HEK293 (cell line): ENCODE data around the gene OVCH2.

Source experiments
- REST ChIP-seq: fragments of 450-650 bp; formaldehyde crosslinking; IDR thresholded peaks from 2 replicates; pipeline ENCODE4 v1.5.1; 2016; ENCODE audit warnings: missing biosample characterization, missing genetic modification characterization
- YY1 ChIP-seq: fragments of 450-650 bp; formaldehyde crosslinking; IDR thresholded peaks from 2 replicates; pipeline ENCODE4 v1.5.1; 2018; ENCODE audit warnings: missing biosample characterization, missing genetic modification characterization
- ZFP3 ChIP-seq: fragments of 450-650 bp; formaldehyde crosslinking; IDR thresholded peaks from 2 replicates; pipeline ENCODE4 v1.5.1; 2016; ENCODE audit warnings: low read depth, missing biosample characterization, missing genetic modification characterization
- TF ChIP-seq, protein P1 (sequence below): fragments of 450-650 bp; formaldehyde crosslinking; IDR thresholded peaks from 2 replicates; pipeline ENCODE4 v1.5.1; 2016; ENCODE audit warnings: missing biosample characterization, missing genetic modification characterization

DNA sequence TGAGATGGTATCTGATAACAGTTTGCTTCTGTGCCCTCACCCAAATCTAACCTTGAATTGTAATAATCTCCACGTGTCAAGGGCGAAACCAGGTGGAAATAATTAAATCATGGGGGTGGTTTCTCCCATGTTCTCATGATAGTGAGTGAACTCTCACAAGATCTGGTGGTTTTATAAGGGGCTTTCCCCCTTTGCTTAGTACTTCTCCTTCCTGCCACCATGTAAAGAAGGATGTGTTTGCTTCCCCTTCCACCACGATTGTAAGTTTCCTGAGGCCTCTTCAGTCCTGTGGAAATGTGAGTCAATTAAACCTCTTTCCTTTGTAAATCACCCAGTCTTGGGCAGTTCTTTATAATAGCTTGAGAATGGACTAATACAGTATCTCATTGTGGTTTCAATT is 8.5 kb upstream of the OVCH2 start:
- no peak for TF ChIP-seq ZFP3 (tag by site-specific recombination)
- TF ChIP-seq, protein P1, sequence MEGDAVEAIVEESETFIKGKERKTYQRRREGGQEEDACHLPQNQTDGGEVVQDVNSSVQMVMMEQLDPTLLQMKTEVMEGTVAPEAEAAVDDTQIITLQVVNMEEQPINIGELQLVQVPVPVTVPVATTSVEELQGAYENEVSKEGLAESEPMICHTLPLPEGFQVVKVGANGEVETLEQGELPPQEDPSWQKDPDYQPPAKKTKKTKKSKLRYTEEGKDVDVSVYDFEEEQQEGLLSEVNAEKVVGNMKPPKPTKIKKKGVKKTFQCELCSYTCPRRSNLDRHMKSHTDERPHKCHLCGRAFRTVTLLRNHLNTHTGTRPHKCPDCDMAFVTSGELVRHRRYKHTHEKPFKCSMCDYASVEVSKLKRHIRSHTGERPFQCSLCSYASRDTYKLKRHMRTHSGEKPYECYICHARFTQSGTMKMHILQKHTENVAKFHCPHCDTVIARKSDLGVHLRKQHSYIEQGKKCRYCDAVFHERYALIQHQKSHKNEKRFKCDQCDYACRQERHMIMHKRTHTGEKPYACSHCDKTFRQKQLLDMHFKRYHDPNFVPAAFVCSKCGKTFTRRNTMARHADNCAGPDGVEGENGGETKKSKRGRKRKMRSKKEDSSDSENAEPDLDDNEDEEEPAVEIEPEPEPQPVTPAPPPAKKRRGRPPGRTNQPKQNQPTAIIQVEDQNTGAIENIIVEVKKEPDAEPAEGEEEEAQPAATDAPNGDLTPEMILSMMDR, result no peak
- no peak for TF ChIP-seq REST (tag by site-specific recombination)
- no peak for TF ChIP-seq YY1 (tag by site-specific recombination)
